SK-N-MC (cell line): ENCODE results near the gene DSC2.

Experiments
- EZH2 ChIP-seq: fragments of 200-600 bp; sonication (generic); IDR thresholded peaks from one replicate; pipeline ENCODE4 v1.6.1; 2017; ENCODE audit warnings: antibody characterized with exemption
- POLR2AphosphoS5 ChIP-seq: IDR thresholded peaks from 2 replicates; pipeline ENCODE4 v1.6.1; 2012; ENCODE audit warnings: mild to moderate bottlenecking, low read depth, low read length, borderline replicate concordance

DNA sequence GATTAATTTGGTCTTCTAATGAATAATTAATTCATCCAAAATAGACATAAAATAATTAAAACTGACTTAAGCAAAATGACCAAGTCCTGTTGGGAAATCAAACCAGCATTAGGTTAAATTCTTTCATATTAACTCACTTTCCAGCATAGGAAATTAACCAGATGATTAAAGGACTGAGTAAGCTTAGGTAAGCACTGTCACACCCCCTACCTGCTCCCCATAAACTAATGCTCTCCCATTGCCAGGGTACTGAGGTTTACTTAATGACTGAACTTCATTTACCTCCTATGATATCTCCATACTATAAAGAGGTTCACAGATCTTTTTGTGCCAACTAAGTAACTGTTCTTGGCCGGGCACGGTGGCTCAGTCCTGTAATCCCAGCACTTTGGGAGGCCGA is 13.7 kb downstream of the DSC2 start:
- TF ChIP-seq EZH2 (no peak), POLR2AphosphoS5 (no peak)
